GM23248 (cell line): ENCODE measurements around the gene PGC. TPM values are rescaled to one million over a fixed set of nuclear protein-coding genes. Genes with fewer than 3 reads are reported as not detected.

Experiments
- DNase-seq: peaks from one replicate; pipeline ENCODE4 v3.0.0-alpha.2; 2015
- H2AFZ ChIP-seq: fragments of 200-600 bp; sonication (generic); 2 replicates; pipeline ENCODE4 v1.6.1; 2016; ENCODE audit warnings: antibody characterized with exemption
- H3F3A ChIP-seq: fragments of 200-600 bp; sonication (generic); 2 replicates; pipeline ENCODE4 v1.6.1; 2016; ENCODE audit warnings: mild to moderate bottlenecking, antibody characterized with exemption, mixed run types; ENCODE audit not compliant: insufficient read depth
- H3K27ac ChIP-seq: fragments of 200-600 bp; sonication (generic); 2 replicates; pipeline ENCODE4 v1.5.1; 2016; ENCODE audit warnings: mild to moderate bottlenecking
- H3K27me3 ChIP-seq: fragments of 200-600 bp; sonication (generic); replicated peaks from 2 replicates; pipeline ENCODE4 v1.6.1; 2016; ENCODE audit warnings: mild to moderate bottlenecking; ENCODE audit not compliant: insufficient read depth
- H3K36me3 ChIP-seq: fragments of 200-600 bp; sonication (generic); 2 replicates; pipeline ENCODE4 v1.6.1; 2016; ENCODE audit warnings: low read depth, mild to moderate bottlenecking
- H3K4me1 ChIP-seq: fragments of 200-600 bp; sonication (generic); 2 replicates; pipeline ENCODE4 v1.6.1; 2016; ENCODE audit warnings: mild to moderate bottlenecking; ENCODE audit not compliant: insufficient read depth
- H3K4me2 ChIP-seq: fragments of 200-600 bp; sonication (generic); one replicate; pipeline ENCODE4 v1.6.1; 2016; ENCODE audit warnings: mild to moderate bottlenecking; ENCODE audit not compliant: unreplicated experiment
- H3K4me3 ChIP-seq: fragments of 200-600 bp; sonication (generic); 2 replicates; pipeline ENCODE4 v1.5.1; 2016; ENCODE audit warnings: mild to moderate bottlenecking
- H3K79me2 ChIP-seq: fragments of 200-600 bp; sonication (generic); 2 replicates; pipeline ENCODE4 v1.6.1; 2016; ENCODE audit warnings: mild to moderate bottlenecking; ENCODE audit not compliant: insufficient read depth
- H3K9ac ChIP-seq: fragments of 200-600 bp; sonication (generic); 2 replicates; pipeline ENCODE4 v1.6.1; 2016; ENCODE audit warnings: mild to moderate bottlenecking
- H3K9me2 ChIP-seq: fragments of 200-600 bp; sonication (generic); 2 replicates; pipeline ENCODE4 v1.6.1; 2016; ENCODE audit warnings: mixed run types, mild to moderate bottlenecking, moderate library complexity; ENCODE audit not compliant: insufficient read depth
- H3K9me3 ChIP-seq: fragments of 200-600 bp; sonication (generic); one replicate; pipeline ENCODE4 v1.6.1; 2017; ENCODE audit warnings: low read depth
- H4K20me1 ChIP-seq: fragments of 200-600 bp; sonication (generic); 2 replicates; pipeline ENCODE4 v1.6.0; 2016; ENCODE audit not compliant: insufficient read depth
- EZH2 ChIP-seq: fragments of 200-600 bp; sonication (generic); IDR thresholded peaks from 2 replicates; pipeline ENCODE4 v1.6.1; 2018; ENCODE audit warnings: antibody characterized with exemption, mild to moderate bottlenecking; ENCODE audit not compliant: insufficient read depth, poor library complexity, severe bottlenecking
- EZH2phosphoT487 ChIP-seq: fragments of 200-600 bp; sonication (generic); IDR thresholded peaks from 2 replicates; pipeline ENCODE4 v1.6.1; 2018; ENCODE audit warnings: antibody characterized with exemption, moderate library complexity, mild to moderate bottlenecking, low read depth; ENCODE audit not compliant: insufficient read depth
- WGBS, 2 experiments: methylation state at CpG; one replicate each; pipeline ENCODE4 v1.1.6; 2015 to 2017; ENCODE audit warnings: low lambda C conversion rate in 2 of 2, low coverage in 1 of 2; ENCODE audit errors: missing lambda C conversion rate in 2 of 2; 5-methylcytosine and 5-hydroxymethylcytosine counted together
- in situ Hi-C: fragments of 300-500 bp; cut with MboI; formaldehyde crosslinking; loops from 2 replicates; pipeline ENCODE4 v1.15.0; 2020
- polyA plus RNA-seq: library from polyadenylated mRNA; unstranded; fragments of >200 nt; fragmentation: Nextera tagmentation; extraction: Ambion mirVana; gene quantifications from 2 replicates; pipeline ENCODE4 v1.2.1, GENCODE V29; 2016
- total RNA-seq: library from RNA; depleted of rRNA; stranded (reverse); fragments of >200 nt; shearing (Covaris generic); gene quantifications from 2 replicates; pipeline ENCODE4 v1.2.3, GENCODE V29; 2014

PGC gene
- total and polyA plus RNA-seq, 2 experiments from 2014 or later = not detected

DNA sequence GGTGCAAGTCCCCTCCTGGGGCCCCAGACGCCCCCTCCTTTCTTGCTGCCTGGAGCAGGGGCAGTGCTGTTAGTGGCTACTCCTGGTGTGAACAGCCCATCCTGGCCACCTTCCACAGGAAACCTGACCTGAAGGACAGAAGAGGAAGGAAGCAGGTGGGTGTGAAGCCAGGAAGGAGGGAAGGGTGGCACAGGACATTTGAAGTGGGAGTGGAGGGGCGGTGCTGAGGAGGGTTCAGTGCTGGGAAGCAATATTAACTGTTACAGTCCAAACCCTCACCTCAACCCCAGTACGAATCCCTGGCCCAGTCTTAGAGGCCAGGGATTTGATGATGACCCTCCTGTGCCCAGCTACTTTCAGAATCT is 34.2 kb upstream of the PGC start:
- H3K9me2 ChIP-seq = no peaks in the 10 kb centered on the region
- TF ChIP-seq EZH2 (no peak), EZH2phosphoT487 (no peak)
- H3K4me3 ChIP-seq = peak overlapping the region; percentile 88; the same call in 1 of the 2 replicates
- no peaks in the 10 kb centered on the region for H3F3A ChIP-seq
- H3K9me3 ChIP-seq = no peaks in the 10 kb centered on the region
- no peaks in the 10 kb centered on the region for H3K27me3 ChIP-seq
- 0 out of 2 replicates have a peak, but pooled peaks cover 8% of the 10 kb centered on the region for H3K4me1 ChIP-seq
- no peak overlapping the region for H3K27ac ChIP-seq
- peak overlapping the region; percentile 100 for H3K4me2 ChIP-seq
- peak overlapping the region; percentile 98 for H2AFZ ChIP-seq
- H3K9ac ChIP-seq = no peak overlapping the region
- H3K79me2 ChIP-seq = peaks cover 7% of the 10 kb centered on the region; the same call in 1 of the 2 replicates
- no peaks in the 10 kb centered on the region for H4K20me1 ChIP-seq
- WGBS, 2 experiments = 20 to 25% methylated on average over 3 of the region's 3 CpGs
- in situ Hi-C loops = no loop called here
- no peak for DNase-seq
- H3K36me3 ChIP-seq = no peaks in the 10 kb centered on the region

DNA sequence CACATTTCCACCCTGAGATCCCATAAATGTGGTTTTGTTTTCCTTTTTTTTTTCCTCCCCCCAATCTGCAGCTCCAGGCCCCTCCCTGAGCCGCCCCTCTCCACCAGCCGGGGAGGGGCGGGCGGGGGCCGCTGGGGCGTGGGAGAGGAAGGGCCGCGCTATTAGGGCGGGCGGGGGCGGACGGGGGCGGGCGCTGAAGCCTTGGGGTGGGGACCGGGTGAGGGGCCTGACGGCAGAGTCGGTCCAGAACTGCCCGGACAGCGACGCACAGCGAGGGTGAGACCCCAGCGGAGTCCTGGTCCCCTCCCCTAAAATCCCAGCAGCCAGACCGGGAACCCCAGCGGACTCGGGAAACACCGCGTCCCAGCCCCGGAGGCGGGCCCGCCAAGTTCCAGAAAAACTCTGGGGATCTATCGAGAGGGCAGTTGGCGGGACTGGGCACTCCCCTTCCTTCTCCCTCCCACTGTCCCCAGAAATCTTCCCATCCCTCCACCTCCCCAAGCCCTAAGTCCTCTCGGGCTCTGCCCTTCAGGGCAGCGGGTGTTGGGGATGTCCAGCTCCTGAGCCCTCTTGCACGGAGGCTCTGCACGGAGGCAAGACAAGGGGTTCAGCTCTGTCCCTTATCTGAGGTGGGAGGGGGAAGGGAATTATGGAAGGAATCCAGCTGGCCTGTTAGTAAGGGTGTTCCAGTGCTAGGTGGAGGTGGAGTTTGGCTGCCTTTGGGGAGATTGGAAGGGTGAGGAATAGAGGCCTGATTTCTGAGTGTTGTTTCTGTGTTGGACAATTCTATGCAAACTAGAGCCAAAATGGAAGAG is 33.6 kb upstream of the PGC start, which contains the start of gene PRICKLE4:
Gene PRICKLE4, plus strand, starts transcription at position 232 of the 815 bp plus-strand sequence. CDS start 2,692 bp downstream, outside the sequence.
- Histone ChIP-seq H4K20me1 (no peaks in the 10 kb centered on the region), H3K9me2 (no peaks in the 10 kb centered on the region), H2AFZ (peak within 1 kb of the TSS; percentile 98), H3K4me3 (peak within 1 kb of the TSS; percentile 88), H3K4me2 (peak within 1 kb of the TSS; percentile 100), H3F3A (no peaks in the 10 kb centered on the region), H3K79me2 (peaks cover 7% of the 10 kb centered on the region; the same call in 1 of the 2 replicates), H3K27me3 (no peaks in the 10 kb centered on the region), H3K9ac (peak within 1 kb of the TSS; percentile 84), H3K36me3 (no peaks in the 10 kb centered on the region), H3K9me3 (no peaks in the 10 kb centered on the region), H3K27ac (no peak within 1 kb of the TSS), H3K4me1 (0 out of 2 replicates have a peak, but pooled peaks cover 8% of the 10 kb centered on the region)
- 1% methylated on average over 14 to 33 of the region's 36 CpGs for WGBS, 2 experiments
- no peak for TF ChIP-seq EZH2
- TF ChIP-seq EZH2phosphoT487 = no peak
- in situ Hi-C loops = no loop called here
- peak; percentile 47 for DNase-seq

DNA sequence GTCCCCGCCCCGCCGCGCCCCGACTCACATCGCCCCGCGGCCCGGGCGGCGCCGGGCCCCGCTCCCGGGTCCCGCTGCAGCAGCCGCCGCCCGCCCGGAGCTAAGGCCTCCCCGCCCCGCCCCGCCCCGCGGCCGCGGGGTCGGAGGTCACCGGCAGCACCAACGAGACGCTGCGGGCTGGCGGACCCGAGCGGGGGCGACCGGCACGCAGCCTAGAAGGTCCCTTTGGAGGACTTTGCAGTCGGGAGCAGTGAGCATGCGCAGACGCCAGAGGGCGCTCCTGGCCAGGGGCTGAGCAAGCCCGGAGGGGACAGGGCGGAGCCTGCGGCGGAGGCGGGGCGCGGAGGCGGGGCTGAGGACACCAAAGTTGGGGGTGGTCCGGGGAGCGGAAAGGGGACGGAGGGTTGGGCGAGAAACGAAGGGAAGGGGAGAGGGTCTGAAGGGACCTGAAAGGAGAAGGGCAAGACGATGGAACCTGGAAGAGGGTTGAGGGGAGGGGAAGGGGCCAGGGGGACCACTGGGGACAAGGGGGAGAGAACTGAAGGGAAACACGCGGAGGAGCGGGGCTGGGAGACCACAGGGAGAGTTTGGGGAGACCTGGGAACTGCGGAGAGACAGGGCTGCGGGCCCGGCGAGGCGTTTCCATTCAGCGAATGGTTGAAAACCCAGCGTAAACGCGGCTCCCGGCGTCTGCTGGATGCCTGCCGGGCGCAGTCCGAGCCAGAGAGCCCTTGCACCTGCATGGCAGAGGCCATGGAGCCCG is 32.8 kb upstream of the PGC start, which contains the start of gene FRS3:
Gene FRS3, minus strand, starts transcription at position 113 of the 763 bp plus-strand sequence. CDS start 2,913 bp downstream, outside the sequence.
- H3K9me3 ChIP-seq = no peaks in the 10 kb centered on the region
- peaks cover 7% of the 10 kb centered on the region; the same call in 1 of the 2 replicates for H3K79me2 ChIP-seq
- no peaks in the 10 kb centered on the region for H3F3A ChIP-seq
- peak; percentile 91 for DNase-seq
- no peak for TF ChIP-seq EZH2
- TF ChIP-seq EZH2phosphoT487 = no peak
- 0 to 1% methylated on average over 26 to 50 of the region's 73 CpGs for WGBS, 2 experiments
- peak within 1 kb of the TSS; percentile 100 for H3K4me2 ChIP-seq
- in situ Hi-C loops = no loop called here
- H3K9me2 ChIP-seq = no peaks in the 10 kb centered on the region
- no peaks in the 10 kb centered on the region for H4K20me1 ChIP-seq
- peak within 1 kb of the TSS; percentile 84 for H3K9ac ChIP-seq
- H3K27me3 ChIP-seq = no peaks in the 10 kb centered on the region
- H3K36me3 ChIP-seq = no peaks in the 10 kb centered on the region
- no peak within 1 kb of the TSS for H3K27ac ChIP-seq
- peak within 1 kb of the TSS; percentile 98 for H2AFZ ChIP-seq
- H3K4me3 ChIP-seq = peak within 1 kb of the TSS; percentile 88
- peaks cover 9% of the 10 kb centered on the region; the same call in 1 of the 2 replicates for H3K4me1 ChIP-seq

DNA sequence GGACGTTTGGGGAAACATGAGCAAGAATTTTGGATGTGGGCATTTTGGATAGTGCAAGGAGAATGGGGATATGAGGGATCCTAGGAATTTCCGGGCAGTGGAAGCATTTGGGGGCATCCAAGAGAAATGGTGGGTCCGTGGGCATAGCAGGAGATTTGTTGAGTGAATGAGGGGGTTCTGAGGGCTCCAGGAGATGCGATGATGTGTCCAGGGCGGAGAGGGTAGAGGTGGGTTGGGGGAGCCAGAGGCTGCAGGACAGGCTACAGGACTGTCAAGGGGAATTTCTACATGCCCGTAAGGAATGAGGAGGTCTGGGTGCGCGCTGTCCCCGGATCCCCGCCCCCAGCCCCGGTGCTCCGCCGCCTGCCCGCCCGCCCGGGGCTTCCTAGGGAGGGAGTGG is 32.1 kb upstream of the PGC start:
- 1 to 2% methylated on average over 5 to 13 of the region's 16 CpGs for WGBS, 2 experiments
- no peak for TF ChIP-seq EZH2phosphoT487
- H3K36me3 ChIP-seq = peaks cover 6% of the 10 kb centered on the region; the same call in 1 of the 2 replicates
- peaks cover 7% of the 10 kb centered on the region; the same call in 1 of the 2 replicates for H3K79me2 ChIP-seq
- H4K20me1 ChIP-seq = no peaks in the 10 kb centered on the region
- H3K4me3 ChIP-seq = peak overlapping the region; percentile 88
- peak overlapping the region; percentile 88 for H2AFZ ChIP-seq
- peak; percentile 11 for DNase-seq
- no peaks in the 10 kb centered on the region for H3K9me2 ChIP-seq
- no peaks in the 10 kb centered on the region for H3K27me3 ChIP-seq
- H3K4me2 ChIP-seq = peak overlapping the region; percentile 97
- no peak overlapping the region for H3K27ac ChIP-seq
- H3K9me3 ChIP-seq = no peaks in the 10 kb centered on the region
- in situ Hi-C loops = no loop called here
- H3K9ac ChIP-seq = peak overlapping the region; percentile 84
- H3F3A ChIP-seq = no peaks in the 10 kb centered on the region
- peaks cover 13% of the 10 kb centered on the region; the same call in 1 of the 2 replicates for H3K4me1 ChIP-seq
